Lower leg skin (tissue), 3 donors: Measurements from ENCODE around the gene LRBA.

Experiments
- POLR2A ChIP-seq, 2 donors: fragments of 450-650 bp; IDR thresholded peaks; one replicate each; pipeline ENCODE4 v1.6.1; 2016 to 2017; ENCODE audit warnings: antibody characterized with exemption in 2 of 2, mild to moderate bottlenecking in 1 of 2, moderate library complexity in 1 of 2
- TF ChIP-seq, protein P1 (sequence below), 3 donors: fragments of 450-650 bp; IDR thresholded peaks; one replicate each; pipeline ENCODE4 v1.5.1; 2016; ENCODE audit warnings: antibody characterized with exemption in 3 of 3, mild to moderate bottlenecking in 3 of 3, moderate library complexity in 2 of 3

DNA sequence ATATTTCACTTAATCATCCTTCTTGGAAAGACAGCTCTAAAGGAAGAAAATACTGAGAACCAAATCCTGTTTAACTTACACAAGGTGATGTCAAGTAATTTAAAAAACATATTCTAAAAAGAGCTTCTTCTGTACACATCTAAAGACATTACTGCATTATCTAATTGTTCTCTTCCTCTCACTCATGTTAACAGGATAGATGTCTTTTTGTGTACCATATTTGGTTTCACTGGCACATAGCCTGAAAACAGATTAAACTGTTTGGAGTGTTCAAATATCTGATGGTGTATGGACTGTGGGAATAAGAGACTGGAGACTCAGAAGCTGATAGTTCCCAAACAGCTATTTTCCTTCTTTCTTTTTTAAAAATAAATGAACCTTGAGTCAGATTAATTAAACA, 646.4 kb downstream of the LRBA start:
- TF ChIP-seq, protein P1, sequence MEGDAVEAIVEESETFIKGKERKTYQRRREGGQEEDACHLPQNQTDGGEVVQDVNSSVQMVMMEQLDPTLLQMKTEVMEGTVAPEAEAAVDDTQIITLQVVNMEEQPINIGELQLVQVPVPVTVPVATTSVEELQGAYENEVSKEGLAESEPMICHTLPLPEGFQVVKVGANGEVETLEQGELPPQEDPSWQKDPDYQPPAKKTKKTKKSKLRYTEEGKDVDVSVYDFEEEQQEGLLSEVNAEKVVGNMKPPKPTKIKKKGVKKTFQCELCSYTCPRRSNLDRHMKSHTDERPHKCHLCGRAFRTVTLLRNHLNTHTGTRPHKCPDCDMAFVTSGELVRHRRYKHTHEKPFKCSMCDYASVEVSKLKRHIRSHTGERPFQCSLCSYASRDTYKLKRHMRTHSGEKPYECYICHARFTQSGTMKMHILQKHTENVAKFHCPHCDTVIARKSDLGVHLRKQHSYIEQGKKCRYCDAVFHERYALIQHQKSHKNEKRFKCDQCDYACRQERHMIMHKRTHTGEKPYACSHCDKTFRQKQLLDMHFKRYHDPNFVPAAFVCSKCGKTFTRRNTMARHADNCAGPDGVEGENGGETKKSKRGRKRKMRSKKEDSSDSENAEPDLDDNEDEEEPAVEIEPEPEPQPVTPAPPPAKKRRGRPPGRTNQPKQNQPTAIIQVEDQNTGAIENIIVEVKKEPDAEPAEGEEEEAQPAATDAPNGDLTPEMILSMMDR (IDR thresholded peaks at IDR 0.05), result no peak
- TF ChIP-seq POLR2A (IDR thresholded peaks at IDR 0.05), result no peak
